OCI-LY7 (cell line): ENCODE data around the gene KRTAP26-1. TPM values are rescaled to one million over a fixed set of nuclear protein-coding genes. Genes with fewer than 3 reads are reported as not detected.

Source experiments
- Bru-seq: library from RNA; stranded (reverse); fragments of 400-500 nt; gene quantifications from one replicate; lab custom pipeline; 2021; lab: Mats Ljungman, UMichigan
- BruChase-seq, 2 experiments: library from RNA; stranded (reverse); fragments of 400-500 nt; gene quantifications; one replicate each; lab custom pipeline; 2021; lab: Mats Ljungman, UMichigan
- BruUV-seq: library from RNA; stranded (reverse); fragments of 400-500 nt; replicated peaks from 2 replicates; lab custom pipeline; 2021; lab: Mats Ljungman, UMichigan
- CTCF ChIA-PET: fragments of 300-600 bp; sonication (Branson Sonifier 250); formaldehyde crosslinking; loops from one replicate; lab custom pipeline; 2022; ENCODE audit warnings: antibody characterized with exemption; ENCODE audit not compliant: unreplicated experiment; lab: Charles Lee
- POLR2A ChIA-PET: fragments of 300-600 bp; sonication (Branson Sonifier 250); formaldehyde crosslinking; loops from one replicate; lab custom pipeline; 2022; ENCODE audit warnings: antibody characterized with exemption; lab: Charles Lee
- DNase-seq: peaks from one replicate; pipeline ENCODE4 v3.0.0-alpha.2; 2015; ENCODE audit warnings: low spot score
- H2AFZ ChIP-seq: fragments of 200-600 bp; sonication (generic), shearing (Covaris generic); 2 replicates; pipeline ENCODE4 v1.6.1; 2014; ENCODE audit warnings: mild to moderate bottlenecking, antibody characterized with exemption, low read length, moderate library complexity
- H3K27ac ChIP-seq: fragments of 200-600 bp; sonication (generic); 2 replicates; pipeline ENCODE4 v1.5.1; 2014; ENCODE audit warnings: mixed run types, low read depth, mild to moderate bottlenecking, moderate library complexity, low read length, inconsistent platforms; ENCODE audit not compliant: poor library complexity, severe bottlenecking
- H3K36me3 ChIP-seq: fragments of 200-600 bp; sonication (generic); 2 replicates; pipeline ENCODE4 v1.6.1; 2014; ENCODE audit warnings: mild to moderate bottlenecking, antibody characterized with exemption, low read length, moderate library complexity, mixed read lengths; ENCODE audit not compliant: insufficient read depth
- H3K4me1 ChIP-seq: fragments of 200-600 bp; sonication (generic); 2 replicates; pipeline ENCODE4 v1.5.1; 2014; ENCODE audit warnings: mild to moderate bottlenecking, low read length; ENCODE audit not compliant: insufficient read depth, poor library complexity, severe bottlenecking
- H3K4me2 ChIP-seq: fragments of 200-600 bp; sonication (generic); 2 replicates; pipeline ENCODE4 v1.6.1; 2014; ENCODE audit warnings: mild to moderate bottlenecking, low read length
- H3K4me3 ChIP-seq: fragments of 200-600 bp; sonication (generic); 2 replicates; pipeline ENCODE4 v1.5.1; 2014; ENCODE audit warnings: mild to moderate bottlenecking, low read depth, low read length; ENCODE audit not compliant: poor library complexity, severe bottlenecking
- H3K79me2 ChIP-seq: fragments of 200-600 bp; sonication (generic); 2 replicates; pipeline ENCODE4 v1.6.1; 2016; ENCODE audit warnings: low read depth, mild to moderate bottlenecking, low read length, moderate library complexity, mixed read lengths; ENCODE audit not compliant: insufficient read depth
- H3K9me2 ChIP-seq: fragments of 200-600 bp; sonication (generic); 2 replicates; pipeline ENCODE4 v1.6.1; 2016; ENCODE audit warnings: mild to moderate bottlenecking, low read length, mixed read lengths; ENCODE audit not compliant: insufficient read depth
- H3K9me3 ChIP-seq: fragments of 200-600 bp; sonication (generic); 2 replicates; pipeline ENCODE4 v1.6.1; 2014; ENCODE audit warnings: mild to moderate bottlenecking, mixed run types, low read length, mixed read lengths
- H4K20me1 ChIP-seq: fragments of 200-600 bp; sonication (generic); 2 replicates; pipeline ENCODE4 v1.6.1; 2014; ENCODE audit warnings: mild to moderate bottlenecking, antibody characterized with exemption, low read length, moderate library complexity, mixed read lengths; ENCODE audit not compliant: insufficient read depth
- CTCF ChIP-seq: fragments of 200-600 bp; sonication (generic); conservative IDR thresholded peaks from 2 replicates; pipeline ENCODE4 v1.5.1; 2014; ENCODE audit warnings: mild to moderate bottlenecking, antibody characterized with exemption, low read length, moderate library complexity, mixed read lengths
- EZH2phosphoT487 ChIP-seq: fragments of 200-600 bp; sonication (generic); IDR thresholded peaks from 2 replicates; pipeline ENCODE4 v1.6.1; 2018; ENCODE audit warnings: low read depth, borderline replicate concordance, mild to moderate bottlenecking, mixed run types, antibody characterized with exemption, low read length, moderate library complexity, mixed read lengths
- intact Hi-C: fragments of 100-400 bp; cut with micrococcal nuclease; formaldehyde crosslinking; loops from one replicate; pipeline ENCODE4 v1.10.0; 2022; ENCODE audit not compliant: unreplicated experiment
- long read RNA-seq: library from polyadenylated mRNA; stranded (forward); transcript quantifications from one replicate; pipeline ENCODE4 v2.0.0, GENCODE V29; 2022
- total RNA-seq, 2 experiments: library from RNA; depleted of rRNA in 1 of 2; stranded (reverse); fragments of >200 nt in 1 of 2; shearing (Covaris generic) in 1 of 2; gene quantifications; 2 replicates each; pipeline ENCODE4 v1.2.3, GENCODE V29; 2014 to 2022

Gene KRTAP26-1
- total RNA-seq (2014; rRNA removed; shearing (Covaris generic)) (not detected in 2 replicates), total RNA-seq (2022) (not detected in 2 replicates), Bru-seq, nascent RNA (not detected), BruChase-seq, experiment 1, labeled RNA remaining after a 6-hour chase (not detected), BruChase-seq, experiment 2, labeled RNA remaining after a 2-hour chase (not detected)
- long read RNA-seq, result 0 reads

- Histone ChIP-seq H2AFZ (no peak within 1 kb of the TSS), H3K9me3 (no peaks in the 10 kb centered on the region), H3K27ac (no peak within 1 kb of the TSS), H3K79me2 (no peaks in the 10 kb centered on the region), H3K4me2 (no peak within 1 kb of the TSS), H3K4me3 (no peak within 1 kb of the TSS), H3K36me3 (no peaks in the 10 kb centered on the region), H3K4me1 (no peaks in the 10 kb centered on the region), H3K9me2 (no peaks in the 10 kb centered on the region), H4K20me1 (no peaks in the 10 kb centered on the region)
- ChIA-PET CTCF (no interaction called here), POLR2A (no interaction called here)
- no peak for DNase-seq
- no peak for TF ChIP-seq CTCF
- no peak for TF ChIP-seq EZH2phosphoT487
- BruUV-seq, result no TSS peak
- intact Hi-C loops, result no loop called here
Observed at GRCh38 chr21:30320215-30320614, at the start of gene KRTAP26-1. KRTAP26-1 (minus strand) TSS chr21:30320315; CDS start chr21:30320035, 280 bp downstream.

GRCh38 chr21:30355906-30356305 is 35.8 kb upstream of the KRTAP26-1 start:
- DNase-seq, result no peak
- no peaks in the 10 kb centered on the region for H3K9me2 ChIP-seq
- H3K4me2 ChIP-seq, result no peak overlapping the region
- no TSS peak for BruUV-seq
- H3K36me3 ChIP-seq, result no peaks in the 10 kb centered on the region
- no peak for TF ChIP-seq EZH2phosphoT487
- TF ChIP-seq CTCF, result no peak
- H3K4me1 ChIP-seq, result no peaks in the 10 kb centered on the region
- no peak overlapping the region for H2AFZ ChIP-seq
- H3K79me2 ChIP-seq, result no peaks in the 10 kb centered on the region
- no peak overlapping the region for H3K4me3 ChIP-seq
- ChIA-PET POLR2A (interaction anchor here (0.7 kb wide), 1 partner anchor 10 kb away, joined by 3 read pairs; no protein-coding TSS in a partner anchor), CTCF (no interaction called here)
- intact Hi-C loops, result no loop called here
- no peaks in the 10 kb centered on the region for H3K9me3 ChIP-seq
- H3K27ac ChIP-seq, result no peak overlapping the region
- no peaks in the 10 kb centered on the region for H4K20me1 ChIP-seq

GRCh38 chr21:30354308-30355005 is 34.3 kb upstream of the KRTAP26-1 start:
- POLR2A ChIA-PET, result no interaction called here
- Histone ChIP-seq H3K4me2 (no peak overlapping the region), H3K9me2 (no peaks in the 10 kb centered on the region), H3K79me2 (no peaks in the 10 kb centered on the region), H2AFZ (no peak overlapping the region), H3K36me3 (no peaks in the 10 kb centered on the region), H3K4me3 (no peak overlapping the region), H3K9me3 (no peaks in the 10 kb centered on the region), H3K27ac (no peak overlapping the region), H4K20me1 (no peaks in the 10 kb centered on the region), H3K4me1 (no peaks in the 10 kb centered on the region)
- TF ChIP-seq EZH2phosphoT487, result no peak
- no peak for TF ChIP-seq CTCF
- intact Hi-C loops, result no loop called here
- CTCF ChIA-PET, result no interaction called here
- no TSS peak for BruUV-seq
- no peak for DNase-seq
